Memory B cell (primary cell): ENCODE data around the gene TINAG.

Experiments
- ATAC-seq: fragments of 150-1000 bp; cut with Tn5 transposase; 2 replicates; pipeline ENCODE4 v1.10.0; 2021; ENCODE audit warnings: low read depth, mild to moderate bottlenecking, moderate library complexity
- DNase-seq, 2 donors: peaks; one replicate each; pipeline ENCODE4 v3.0.0; 2022; ENCODE audit warnings: low spot score in 2 of 2
- H3K27ac Mint-ChIP-seq: one replicate; pipeline ENCODE4 v1.8.0; 2022; ENCODE audit warnings: mild to moderate bottlenecking, moderate library complexity, mixed read lengths
- H3K27me3 Mint-ChIP-seq: one replicate; pipeline ENCODE4 v1.8.0; 2022; ENCODE audit warnings: mixed read lengths
- H3K36me3 Mint-ChIP-seq: one replicate; pipeline ENCODE4 v1.8.0; 2022; ENCODE audit warnings: mild to moderate bottlenecking, mixed read lengths
- H3K4me1 Mint-ChIP-seq: one replicate; pipeline ENCODE4 v1.8.0; 2022; ENCODE audit warnings: mixed read lengths
- H3K4me3 Mint-ChIP-seq: one replicate; pipeline ENCODE4 v1.8.0; 2022; ENCODE audit warnings: mild to moderate bottlenecking, moderate library complexity, mixed read lengths
- H3K9me3 Mint-ChIP-seq: one replicate; pipeline ENCODE4 v1.8.0; 2022; ENCODE audit warnings: mixed read lengths

Gene TINAG, protein sequence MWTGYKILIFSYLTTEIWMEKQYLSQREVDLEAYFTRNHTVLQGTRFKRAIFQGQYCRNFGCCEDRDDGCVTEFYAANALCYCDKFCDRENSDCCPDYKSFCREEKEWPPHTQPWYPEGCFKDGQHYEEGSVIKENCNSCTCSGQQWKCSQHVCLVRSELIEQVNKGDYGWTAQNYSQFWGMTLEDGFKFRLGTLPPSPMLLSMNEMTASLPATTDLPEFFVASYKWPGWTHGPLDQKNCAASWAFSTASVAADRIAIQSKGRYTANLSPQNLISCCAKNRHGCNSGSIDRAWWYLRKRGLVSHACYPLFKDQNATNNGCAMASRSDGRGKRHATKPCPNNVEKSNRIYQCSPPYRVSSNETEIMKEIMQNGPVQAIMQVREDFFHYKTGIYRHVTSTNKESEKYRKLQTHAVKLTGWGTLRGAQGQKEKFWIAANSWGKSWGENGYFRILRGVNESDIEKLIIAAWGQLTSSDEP

DNA sequence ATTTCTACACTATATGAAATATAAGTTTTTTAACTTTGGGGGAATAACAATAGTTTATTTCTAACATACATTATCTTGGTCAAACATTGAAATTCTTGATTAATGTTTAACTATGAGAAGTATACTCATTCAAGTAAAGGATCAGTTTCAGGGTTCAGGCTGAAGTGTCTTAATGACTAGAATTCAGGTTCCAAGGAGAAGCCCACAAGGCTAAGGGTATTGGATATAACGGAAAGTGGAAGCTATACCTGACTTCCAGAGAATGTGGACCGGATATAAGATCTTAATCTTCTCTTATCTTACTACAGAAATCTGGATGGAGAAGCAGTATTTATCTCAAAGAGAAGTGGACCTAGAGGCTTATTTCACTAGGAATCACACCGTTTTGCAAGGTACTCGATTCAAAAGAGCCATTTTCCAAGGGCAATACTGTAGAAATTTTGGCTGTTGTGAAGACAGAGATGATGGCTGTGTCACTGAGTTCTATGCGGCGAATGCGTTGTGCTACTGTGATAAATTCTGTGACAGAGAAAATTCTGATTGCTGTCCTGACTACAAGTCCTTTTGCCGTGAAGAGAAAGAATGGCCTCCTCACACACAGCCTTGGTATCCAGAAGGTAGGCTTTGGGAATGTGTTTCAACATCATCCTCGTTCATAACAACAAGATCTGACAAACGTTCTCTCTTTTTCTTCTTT is at the start of gene TINAG:
Gene TINAG, plus strand, starts transcription at position 153 of the 697 bp plus-strand sequence. Its CDS starts 110 bp downstream, at position 263.
- no peak for DNase-seq
- Mint-ChIP-seq H3K36me3 (no peaks in the 10 kb centered on the region), H3K4me1 (no peaks in the 10 kb centered on the region), H3K9me3 (peaks cover 8% of the 10 kb centered on the region), H3K27ac (no peak within 1 kb of the TSS), H3K27me3 (no peaks in the 10 kb centered on the region), H3K4me3 (no peak within 1 kb of the TSS)
- no peak for ATAC-seq

DNA sequence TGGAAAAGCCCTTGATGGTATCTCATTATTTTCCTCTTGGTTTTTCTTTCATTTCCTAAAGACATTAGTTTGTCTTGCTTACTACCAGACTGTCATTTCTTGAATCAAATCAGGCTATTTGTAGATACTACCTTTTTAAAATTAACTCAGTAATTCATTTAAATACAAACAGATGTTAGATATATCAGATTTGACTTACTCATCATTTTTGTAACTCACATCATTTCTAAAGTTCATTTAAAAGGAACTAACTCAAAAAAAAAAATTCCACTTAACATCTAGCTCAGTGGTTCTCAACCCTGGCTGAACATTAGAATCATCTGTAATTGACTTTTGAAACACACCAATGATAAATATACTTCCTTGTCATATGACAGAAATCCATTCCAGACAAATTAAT is 48.2 kb upstream of the TINAG start:
- Mint-ChIP-seq H3K4me1 (no peaks in the 10 kb centered on the region), H3K9me3 (peaks cover 1% of the 10 kb centered on the region), H3K36me3 (no peaks in the 10 kb centered on the region), H3K27ac (no peak overlapping the region), H3K27me3 (no peaks in the 10 kb centered on the region), H3K4me3 (no peak overlapping the region)
- DNase-seq = no peak
- no peak for ATAC-seq

DNA sequence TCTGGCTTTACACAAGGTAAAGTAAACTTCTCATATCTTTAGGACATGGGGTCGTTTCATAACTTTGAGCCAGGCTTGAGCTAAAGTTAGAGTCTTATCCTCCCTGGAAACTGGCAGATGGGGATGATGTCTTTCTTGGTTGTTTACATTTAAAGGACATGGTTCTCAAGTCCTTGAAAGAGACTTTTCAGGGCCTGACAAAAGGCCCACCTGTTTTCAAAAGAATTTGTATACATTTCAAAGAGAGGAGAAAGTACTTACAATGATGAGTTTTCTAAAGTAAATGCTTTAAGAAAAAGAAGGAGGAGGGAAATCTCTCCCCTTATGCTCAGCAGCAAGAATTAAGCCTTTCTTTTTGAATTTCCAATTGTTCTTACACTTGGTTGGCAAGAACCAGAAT is 45.7 kb upstream of the TINAG start:
- no peak for DNase-seq
- Mint-ChIP-seq H3K9me3 (no peaks in the 10 kb centered on the region), H3K36me3 (no peaks in the 10 kb centered on the region), H3K4me1 (no peaks in the 10 kb centered on the region), H3K4me3 (no peak overlapping the region), H3K27me3 (no peaks in the 10 kb centered on the region), H3K27ac (no peak overlapping the region)
- no peak for ATAC-seq

DNA sequence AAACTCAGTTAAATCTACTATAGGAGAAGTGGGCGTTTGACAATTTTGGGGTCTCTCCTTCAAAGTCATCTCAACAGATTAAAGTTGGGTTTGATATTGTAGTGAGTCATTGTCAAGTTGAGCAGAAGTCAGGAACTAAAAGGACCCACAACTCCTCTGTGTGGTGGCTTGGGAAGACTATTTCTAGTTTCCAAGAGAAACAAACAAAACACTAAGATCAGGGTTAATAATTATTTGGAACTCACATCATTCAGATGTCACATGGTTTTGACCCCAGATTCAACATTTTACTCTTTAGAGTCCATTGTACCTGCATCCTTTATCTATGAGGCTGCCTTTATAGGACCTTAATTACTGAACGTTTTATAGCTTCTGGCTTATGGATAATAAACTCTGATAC is 45.3 kb upstream of the TINAG start:
- DNase-seq (no peak), ATAC-seq (no peak)
- no peaks in the 10 kb centered on the region for H3K4me1 Mint-ChIP-seq
- H3K36me3 Mint-ChIP-seq = no peaks in the 10 kb centered on the region
- H3K9me3 Mint-ChIP-seq = no peaks in the 10 kb centered on the region
- no peaks in the 10 kb centered on the region for H3K27me3 Mint-ChIP-seq
- H3K4me3 Mint-ChIP-seq = no peak overlapping the region
- no peak overlapping the region for H3K27ac Mint-ChIP-seq

DNA sequence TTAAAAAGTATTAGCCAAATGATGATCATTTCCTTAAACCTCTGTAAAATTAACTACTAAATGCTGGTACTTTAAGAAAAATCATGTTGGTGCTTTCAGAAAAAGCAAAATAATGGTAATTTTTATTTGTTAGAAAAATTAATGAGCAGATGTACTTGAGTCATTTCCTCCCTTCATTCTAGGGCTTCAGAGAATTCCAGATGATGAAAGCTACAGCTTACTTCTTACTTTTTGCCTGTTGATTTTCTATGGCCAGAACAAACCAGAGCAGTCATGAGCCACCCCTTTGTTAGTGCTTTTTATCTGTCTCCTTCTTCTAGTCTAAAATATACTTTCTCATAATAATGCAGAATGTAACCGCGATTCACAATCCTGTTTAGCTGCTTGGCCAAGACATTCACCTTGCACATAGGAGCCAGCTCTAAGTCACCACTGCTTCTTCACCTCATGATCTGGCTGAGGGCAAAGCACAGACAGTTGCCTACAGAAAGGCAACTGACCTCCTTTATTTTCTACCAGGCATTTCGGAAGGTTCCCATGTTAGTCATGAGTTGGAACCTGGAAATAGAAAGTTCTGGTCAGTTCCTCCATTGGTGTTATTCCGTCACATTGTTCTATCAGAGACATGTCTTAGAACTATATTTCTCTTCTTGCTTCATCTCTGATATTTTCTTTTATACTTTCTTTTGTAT is 43.5 kb upstream of the TINAG start:
- no peaks in the 10 kb centered on the region for H3K9me3 Mint-ChIP-seq
- H3K27me3 Mint-ChIP-seq = peaks cover 3% of the 10 kb centered on the region
- H3K4me1 Mint-ChIP-seq = no peaks in the 10 kb centered on the region
- DNase-seq (no peak), ATAC-seq (no peak)
- no peaks in the 10 kb centered on the region for H3K36me3 Mint-ChIP-seq
- no peak overlapping the region for H3K4me3 Mint-ChIP-seq
- no peak overlapping the region for H3K27ac Mint-ChIP-seq

DNA sequence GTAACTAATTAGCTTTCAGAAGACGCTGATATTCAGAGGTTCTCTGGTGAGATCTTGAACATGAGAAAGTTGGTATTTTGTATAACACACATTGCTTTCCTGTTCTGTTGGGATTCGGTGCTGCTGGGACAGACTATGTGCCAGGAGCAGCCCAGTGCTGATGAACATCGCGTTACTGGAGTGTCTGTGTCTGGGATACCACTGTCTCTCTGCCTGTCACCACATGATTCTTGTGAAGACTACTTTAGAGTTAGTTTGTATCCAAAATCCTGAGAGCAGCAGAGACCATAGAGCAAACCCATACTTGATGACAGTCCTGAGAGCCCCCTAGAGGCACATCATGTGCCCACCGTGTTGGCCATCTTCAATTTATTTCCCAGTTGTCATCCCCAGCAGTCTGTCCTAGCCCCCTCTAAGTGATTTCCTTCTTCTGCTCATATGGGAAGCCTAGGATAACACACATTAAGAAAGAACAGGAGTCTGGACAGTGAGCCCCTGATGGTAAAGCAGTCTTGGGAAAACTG is 41.8 kb upstream of the TINAG start:
- no peaks in the 10 kb centered on the region for H3K36me3 Mint-ChIP-seq
- ATAC-seq = no peak
- no peaks in the 10 kb centered on the region for H3K9me3 Mint-ChIP-seq
- no peak overlapping the region for H3K27ac Mint-ChIP-seq
- no peaks in the 10 kb centered on the region for H3K4me1 Mint-ChIP-seq
- peaks cover 3% of the 10 kb centered on the region for H3K27me3 Mint-ChIP-seq
- no peak for DNase-seq
- H3K4me3 Mint-ChIP-seq = no peak overlapping the region

DNA sequence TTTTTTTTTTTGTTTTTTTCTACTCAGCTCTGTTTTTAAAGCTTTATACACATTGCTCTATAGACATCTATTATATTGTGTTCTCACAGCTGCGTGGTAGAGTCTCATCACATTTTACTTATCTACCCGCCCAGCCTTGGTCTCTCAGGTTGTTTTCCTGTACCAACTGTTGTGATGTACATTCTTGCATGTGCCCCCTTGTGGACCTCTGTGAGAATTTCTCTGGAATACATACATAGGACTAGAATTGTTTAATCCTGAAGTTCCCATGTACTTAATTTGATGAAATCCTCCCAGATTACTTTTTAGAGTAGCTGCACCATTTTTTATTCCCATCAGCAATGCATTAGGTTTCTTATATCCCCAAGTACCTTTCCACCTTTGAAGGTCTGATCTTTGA is 40.4 kb upstream of the TINAG start:
- Mint-ChIP-seq H3K27ac (no peak overlapping the region), H3K36me3 (no peaks in the 10 kb centered on the region), H3K27me3 (peaks cover 3% of the 10 kb centered on the region), H3K4me1 (no peaks in the 10 kb centered on the region), H3K4me3 (no peak overlapping the region), H3K9me3 (no peaks in the 10 kb centered on the region)
- ATAC-seq (no peak), DNase-seq (no peak)

DNA sequence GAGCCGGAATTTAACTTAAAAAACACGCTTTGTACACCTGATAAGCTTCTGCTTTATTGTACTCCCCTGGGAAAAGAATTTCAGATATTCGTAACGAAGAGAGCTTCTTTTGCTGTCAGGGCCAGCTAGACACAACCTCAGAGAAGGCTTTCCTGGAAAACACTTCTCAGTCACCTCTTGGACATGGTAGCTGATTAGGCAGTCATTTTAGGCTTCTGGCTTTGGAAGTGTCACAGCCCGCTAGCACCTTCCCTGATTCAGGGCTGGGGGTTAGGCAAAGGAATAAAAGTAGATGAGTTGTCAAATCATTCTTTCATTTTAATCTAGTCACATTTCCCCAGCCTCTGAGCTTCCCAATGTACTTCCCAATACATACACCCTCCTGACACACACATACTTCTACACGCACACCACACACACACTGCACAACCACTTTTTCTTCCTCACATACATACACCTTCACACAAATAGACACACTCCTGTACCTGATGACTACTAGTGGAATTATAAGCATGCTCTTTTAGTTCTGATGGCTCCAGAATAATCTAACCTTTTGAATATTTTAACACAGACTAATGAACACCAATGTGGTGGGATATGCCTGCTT is 34.9 kb upstream of the TINAG start:
- Mint-ChIP-seq H3K4me3 (no peak overlapping the region), H3K27ac (no peak overlapping the region), H3K4me1 (no peaks in the 10 kb centered on the region), H3K36me3 (no peaks in the 10 kb centered on the region), H3K27me3 (peaks cover 3% of the 10 kb centered on the region), H3K9me3 (peaks cover 3% of the 10 kb centered on the region)
- DNase-seq = no peak
- no peak for ATAC-seq

DNA sequence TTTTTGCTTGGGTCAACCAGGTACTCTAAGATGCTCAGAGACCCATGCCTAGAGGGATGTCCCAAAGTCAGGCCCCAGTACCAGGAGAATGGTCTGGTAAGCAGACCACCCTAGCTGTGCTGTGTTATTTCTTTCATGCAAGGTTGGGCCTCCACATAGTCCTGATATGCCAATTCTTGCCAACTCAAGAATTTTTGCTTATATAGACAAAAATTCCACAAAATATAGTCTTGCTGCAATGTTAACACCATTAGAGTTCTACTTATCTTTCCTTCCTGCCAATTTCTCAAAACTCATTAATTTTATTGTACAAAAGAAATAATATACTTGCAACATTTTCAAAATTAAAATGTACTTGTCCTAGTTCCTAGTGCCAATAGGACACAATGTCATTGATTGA is 33.9 kb upstream of the TINAG start:
- H3K9me3 Mint-ChIP-seq = peaks cover 3% of the 10 kb centered on the region

DNA sequence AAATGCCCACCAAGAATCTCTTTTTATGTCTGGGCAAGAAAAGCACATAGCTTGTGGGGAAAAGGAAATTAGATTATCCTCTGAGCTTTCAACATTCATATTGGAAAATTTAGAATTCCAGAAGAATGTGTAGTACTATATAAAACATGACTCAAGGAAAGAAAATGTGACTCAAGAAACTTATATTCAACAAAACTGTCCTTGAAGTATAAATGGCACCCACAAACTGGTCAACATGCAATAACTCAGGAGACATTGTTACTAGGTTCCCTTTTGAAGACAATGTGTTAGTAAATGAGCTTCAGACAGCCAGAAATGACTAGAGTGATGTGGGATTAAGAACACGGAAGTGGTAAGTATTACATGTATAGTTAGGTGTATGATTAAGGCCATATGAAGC is 26.1 kb upstream of the TINAG start:
- no peaks in the 10 kb centered on the region for H3K36me3 Mint-ChIP-seq
- no peak overlapping the region for H3K4me3 Mint-ChIP-seq
- ATAC-seq = no peak
- no peaks in the 10 kb centered on the region for H3K27me3 Mint-ChIP-seq
- no peaks in the 10 kb centered on the region for H3K4me1 Mint-ChIP-seq
- no peak overlapping the region for H3K27ac Mint-ChIP-seq
- peaks cover 3% of the 10 kb centered on the region for H3K9me3 Mint-ChIP-seq
- DNase-seq = no peak

More for the DNA sequence above, 33.9 kb upstream of the TINAG start:
- DNase-seq (no peak), ATAC-seq (no peak)
- Mint-ChIP-seq H3K27me3 (no peaks in the 10 kb centered on the region), H3K4me1 (no peaks in the 10 kb centered on the region), H3K4me3 (no peak overlapping the region), H3K27ac (no peak overlapping the region), H3K36me3 (no peaks in the 10 kb centered on the region)

DNA sequence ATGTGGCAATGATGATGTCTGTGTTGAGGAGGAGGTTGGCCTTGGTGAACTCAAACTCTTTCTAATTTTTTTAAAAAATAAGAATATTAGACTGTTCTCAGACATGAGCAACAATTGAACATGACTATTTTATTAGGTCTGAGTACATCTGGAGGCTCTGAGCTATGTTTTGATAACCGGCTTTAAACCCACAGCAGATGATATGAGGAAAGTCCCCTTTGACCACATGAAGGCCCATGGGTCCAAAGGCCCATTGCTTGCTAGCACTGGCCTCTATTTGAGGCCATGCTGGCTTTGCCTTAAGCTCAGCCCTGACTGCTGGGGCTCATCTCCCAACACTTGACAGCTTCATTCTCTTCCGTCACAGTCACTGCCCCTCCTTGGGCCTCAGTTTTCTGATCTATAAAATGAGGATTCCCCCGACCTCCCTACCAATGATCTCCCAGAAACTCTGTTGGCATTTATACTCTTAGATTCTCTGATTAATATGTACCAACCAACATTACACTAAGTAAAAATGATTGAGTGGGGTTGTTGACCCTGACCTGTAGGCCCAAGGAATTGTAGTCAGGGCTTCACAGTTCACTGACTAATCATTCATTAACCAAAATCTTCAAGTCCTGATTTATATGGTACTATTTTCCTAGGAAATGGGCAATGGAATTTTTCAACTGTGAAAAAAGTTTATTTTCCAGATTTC is 23.9 kb upstream of the TINAG start:
- Mint-ChIP-seq H3K36me3 (no peaks in the 10 kb centered on the region), H3K9me3 (peaks cover 2% of the 10 kb centered on the region), H3K4me3 (no peak overlapping the region), H3K27me3 (no peaks in the 10 kb centered on the region), H3K27ac (no peak overlapping the region), H3K4me1 (no peaks in the 10 kb centered on the region)
- no peak for DNase-seq
- ATAC-seq = no peak

DNA sequence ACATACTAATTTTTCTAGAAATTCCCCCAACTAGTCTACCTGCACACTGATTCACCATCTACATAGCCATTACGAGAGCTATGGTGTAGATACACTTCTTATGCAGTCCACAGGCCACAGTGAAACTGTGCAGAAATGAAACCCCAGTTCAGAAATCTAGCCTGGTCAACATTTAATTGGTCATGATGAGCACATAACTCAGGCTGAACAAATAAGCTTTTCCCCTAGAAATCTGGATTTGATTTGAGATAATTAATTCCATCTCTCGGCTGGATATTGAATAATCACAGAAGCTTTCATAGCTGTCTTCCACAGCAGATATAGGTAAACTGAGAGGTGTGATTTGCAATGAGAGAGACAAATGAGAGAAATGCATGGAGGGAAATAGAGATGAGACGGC is 22.6 kb upstream of the TINAG start:
- no peak for DNase-seq
- Mint-ChIP-seq H3K27ac (no peak overlapping the region), H3K4me3 (no peak overlapping the region)

DNA sequence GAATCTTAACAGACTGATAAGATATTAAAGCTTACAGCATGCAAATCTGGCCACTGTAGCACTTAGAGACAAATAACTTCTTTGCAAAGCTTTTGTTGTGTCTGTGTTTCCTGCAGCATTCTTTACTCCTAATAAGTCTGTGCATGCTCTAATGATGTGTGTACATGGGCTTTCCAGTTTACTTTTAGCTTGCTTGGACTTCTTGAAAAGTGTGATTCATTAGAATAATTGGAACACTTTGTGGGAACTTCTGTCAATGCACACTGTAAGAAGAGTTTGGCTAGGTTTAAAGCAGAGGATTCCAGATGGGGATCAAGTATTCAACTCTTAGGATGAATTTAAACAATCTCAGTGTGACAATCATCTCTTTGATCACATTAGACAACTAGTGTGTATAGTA is 22.1 kb upstream of the TINAG start:
- Mint-ChIP-seq H3K36me3 (no peaks in the 10 kb centered on the region), H3K4me1 (no peaks in the 10 kb centered on the region), H3K9me3 (peaks cover 2% of the 10 kb centered on the region), H3K4me3 (no peak overlapping the region), H3K27ac (no peak overlapping the region), H3K27me3 (no peaks in the 10 kb centered on the region)
- no peak for ATAC-seq
- no peak for DNase-seq

More for the DNA sequence above, 22.6 kb upstream of the TINAG start:
- ATAC-seq = no peak
- Mint-ChIP-seq H3K27me3 (no peaks in the 10 kb centered on the region), H3K4me1 (no peaks in the 10 kb centered on the region), H3K9me3 (peaks cover 2% of the 10 kb centered on the region), H3K36me3 (no peaks in the 10 kb centered on the region)
